Activated T-cell treated with anti-CD3 and anti-CD28 coated beads for 48 hours (primary cell): ENCODE measurements around the gene KIAA1755.

Experiments used
- DNase-seq: peaks from one replicate; pipeline ENCODE4 v3.0.0-alpha.2; 2020; ENCODE audit warnings: low read depth

KIAA1755 gene

GRCh38 chr20:38166703-38167233, 93.8 kb downstream of the KIAA1755 start:
- DNase-seq = no peak

GRCh38 chr20:38165966-38166702, 94.4 kb downstream of the KIAA1755 start:
- DNase-seq = no peak

GRCh38 chr20:38165089-38165965, 95.2 kb downstream of the KIAA1755 start, which contains the start of gene TGM2:
TSS of gene TGM2 (minus strand) at chr20:38165270. CDS start at chr20:38165198, 72 bp downstream.
- peak; percentile 51 for DNase-seq

GRCh38 chr20:38164624-38165088, 95.9 kb downstream of the KIAA1755 start:
- DNase-seq = no peak

- no peak for DNase-seq
Observed at GRCh38 chr20:38164069-38164468, 96.5 kb downstream of the KIAA1755 start.

GRCh38 chr20:38162878-38163875, 97.4 kb downstream of the KIAA1755 start:
- DNase-seq = no peak

- no peak for DNase-seq
Observed at GRCh38 chr20:38162149-38162548, 98.4 kb downstream of the KIAA1755 start.

- DNase-seq = no peak
Observed at GRCh38 chr20:38161412-38161774, 99.1 kb downstream of the KIAA1755 start.
